ENCODE measurements around the gene EXOC3.

EXOC3 gene

DNA sequence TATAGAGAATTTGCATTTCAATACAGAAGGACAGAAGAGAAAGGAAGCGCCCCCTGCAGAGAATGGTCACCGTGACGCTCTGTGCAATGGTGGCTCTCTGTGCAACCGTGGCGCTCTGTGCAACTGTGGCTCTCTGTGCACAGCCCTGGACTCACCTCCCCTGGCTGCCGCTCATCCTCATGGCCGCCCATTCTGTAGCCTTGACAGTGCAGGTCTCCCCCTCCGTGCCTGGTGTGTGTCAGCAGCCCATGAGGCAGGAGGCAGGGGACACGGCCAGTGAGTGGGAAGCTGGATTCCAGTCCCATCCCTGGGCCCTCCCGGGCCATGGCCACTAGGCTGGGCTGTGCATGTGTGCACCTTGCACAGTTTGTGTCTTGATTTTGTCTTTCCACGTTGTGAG is 12.0 kb downstream of the EXOC3 start:
- Histone ChIP-seq H3K4me1 (ENCODE audit: insufficient read depth, insufficient read length) (peaks cover 4% of the 10 kb centered on the region), H3K9ac (ENCODE audit: insufficient read length, low read depth) (no peak overlapping the region)
- TF ChIP-seq ZNF274 (IDR thresholded peaks at IDR 0.05; ENCODE audit: low read depth, low read length), result no peak
- no peak for TF ChIP-seq YY1 (IDR thresholded peaks at IDR 0.05; ENCODE audit: insufficient read depth, insufficient read length)
- no peak for TF ChIP-seq SUZ12 (IDR thresholded peaks at IDR 0.05; ENCODE audit: extremely low read depth, insufficient read depth, insufficient read length)

GRCh38 chr5:455806-456205 is 12.8 kb downstream of the EXOC3 start:
- DNase-seq (ENCODE audit: low read depth, low spot score), result no peak
- H3K36me3 ChIP-seq (ENCODE audit: insufficient read depth, insufficient read length, low read length), result peaks cover 79% of the 10 kb centered on the region

More for the DNA sequence above, 12.0 kb downstream of the EXOC3 start:
- no peaks in the 10 kb centered on the region for H3K27me3 ChIP-seq (ENCODE audit: insufficient read depth, insufficient read length)
- H3K4me3 ChIP-seq (ENCODE audit: insufficient read length, low read depth), result no peak overlapping the region
- no peak for DNase-seq (ENCODE audit: low read depth, low spot score)
- H3K9me3 ChIP-seq (ENCODE audit: insufficient read depth, low read length), result peaks cover 13% of the 10 kb centered on the region; the same call in 1 of the 2 replicates
- peaks cover 70% of the 10 kb centered on the region for H3K36me3 ChIP-seq (ENCODE audit: insufficient read depth, insufficient read length, low read length)

DNA sequence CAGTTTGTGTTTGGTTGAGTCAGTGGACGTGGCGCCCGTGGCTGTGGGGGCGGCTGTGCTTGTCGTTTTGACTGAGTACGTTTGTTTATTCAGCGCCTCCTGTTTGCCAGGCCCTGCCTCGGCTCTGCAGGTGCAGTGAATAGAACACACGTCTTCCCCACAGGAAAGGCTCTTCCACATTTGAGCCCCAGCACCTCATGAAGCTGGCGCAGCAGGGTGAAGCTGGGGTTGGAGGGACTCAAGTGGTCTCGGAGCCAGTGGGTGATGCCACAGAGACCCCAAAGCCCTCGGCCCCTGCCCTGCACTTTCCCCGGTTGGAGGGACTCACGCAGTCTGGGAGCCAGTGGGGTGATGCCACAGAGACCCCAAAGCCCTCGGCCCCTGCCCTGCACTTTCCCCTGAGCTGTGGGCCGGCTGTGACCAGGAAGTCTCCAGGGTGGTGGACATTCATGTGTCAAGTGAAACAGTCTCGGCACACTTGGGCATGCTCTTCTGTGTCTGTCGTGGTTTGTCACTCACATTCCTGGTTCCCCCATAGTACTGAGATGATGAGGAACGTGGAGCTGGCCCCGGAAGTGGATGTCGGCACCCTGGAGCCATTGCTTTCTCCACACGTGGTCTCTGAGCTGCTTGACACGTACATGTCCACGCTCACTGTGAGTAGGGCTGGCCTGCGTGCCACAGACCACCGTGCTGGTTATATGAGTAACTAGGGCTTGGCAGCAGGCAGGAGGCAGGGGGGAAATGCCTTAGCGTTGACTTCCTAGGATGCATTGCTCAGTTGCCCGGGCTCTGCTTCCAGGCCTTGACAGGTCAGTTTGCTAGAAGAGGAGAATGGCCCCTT is 13.6 kb downstream of the EXOC3 start:
- Histone ChIP-seq H3K9ac (ENCODE audit: insufficient read length, low read depth) (no peak overlapping the region), H3K27me3 (ENCODE audit: insufficient read depth, insufficient read length) (no peaks in the 10 kb centered on the region), H3K36me3 (ENCODE audit: insufficient read depth, insufficient read length, low read length) (peaks cover 76% of the 10 kb centered on the region), H3K9me3 (ENCODE audit: insufficient read depth, low read length) (peaks cover 10% of the 10 kb centered on the region; the same call in 1 of the 2 replicates), H3K4me1 (ENCODE audit: insufficient read depth, insufficient read length) (peaks cover 4% of the 10 kb centered on the region), H3K4me3 (ENCODE audit: insufficient read length, low read depth) (no peak overlapping the region)
- no peak for DNase-seq (ENCODE audit: low read depth, low spot score)
- TF ChIP-seq YY1 (IDR thresholded peaks at IDR 0.05; ENCODE audit: insufficient read depth, insufficient read length), result no peak
- TF ChIP-seq SUZ12 (IDR thresholded peaks at IDR 0.05; ENCODE audit: extremely low read depth, insufficient read depth, insufficient read length), result no peak
- TF ChIP-seq ZNF274 (IDR thresholded peaks at IDR 0.05; ENCODE audit: low read depth, low read length), result no peak

More at GRCh38 chr5:455806-456205, 12.8 kb downstream of the EXOC3 start:
- no peak overlapping the region for H3K4me3 ChIP-seq (ENCODE audit: insufficient read length, low read depth)
- H3K9me3 ChIP-seq (ENCODE audit: insufficient read depth, low read length), result peaks cover 13% of the 10 kb centered on the region; the same call in 1 of the 2 replicates
- TF ChIP-seq ZNF274 (IDR thresholded peaks at IDR 0.05; ENCODE audit: low read depth, low read length), result no peak
- TF ChIP-seq SUZ12 (IDR thresholded peaks at IDR 0.05; ENCODE audit: extremely low read depth, insufficient read depth, insufficient read length), result no peak
- no peak for TF ChIP-seq YY1 (IDR thresholded peaks at IDR 0.05; ENCODE audit: insufficient read depth, insufficient read length)
- no peak overlapping the region for H3K9ac ChIP-seq (ENCODE audit: insufficient read length, low read depth)
- H3K4me1 ChIP-seq (ENCODE audit: insufficient read depth, insufficient read length), result peaks cover 4% of the 10 kb centered on the region
- no peaks in the 10 kb centered on the region for H3K27me3 ChIP-seq (ENCODE audit: insufficient read depth, insufficient read length)

DNA sequence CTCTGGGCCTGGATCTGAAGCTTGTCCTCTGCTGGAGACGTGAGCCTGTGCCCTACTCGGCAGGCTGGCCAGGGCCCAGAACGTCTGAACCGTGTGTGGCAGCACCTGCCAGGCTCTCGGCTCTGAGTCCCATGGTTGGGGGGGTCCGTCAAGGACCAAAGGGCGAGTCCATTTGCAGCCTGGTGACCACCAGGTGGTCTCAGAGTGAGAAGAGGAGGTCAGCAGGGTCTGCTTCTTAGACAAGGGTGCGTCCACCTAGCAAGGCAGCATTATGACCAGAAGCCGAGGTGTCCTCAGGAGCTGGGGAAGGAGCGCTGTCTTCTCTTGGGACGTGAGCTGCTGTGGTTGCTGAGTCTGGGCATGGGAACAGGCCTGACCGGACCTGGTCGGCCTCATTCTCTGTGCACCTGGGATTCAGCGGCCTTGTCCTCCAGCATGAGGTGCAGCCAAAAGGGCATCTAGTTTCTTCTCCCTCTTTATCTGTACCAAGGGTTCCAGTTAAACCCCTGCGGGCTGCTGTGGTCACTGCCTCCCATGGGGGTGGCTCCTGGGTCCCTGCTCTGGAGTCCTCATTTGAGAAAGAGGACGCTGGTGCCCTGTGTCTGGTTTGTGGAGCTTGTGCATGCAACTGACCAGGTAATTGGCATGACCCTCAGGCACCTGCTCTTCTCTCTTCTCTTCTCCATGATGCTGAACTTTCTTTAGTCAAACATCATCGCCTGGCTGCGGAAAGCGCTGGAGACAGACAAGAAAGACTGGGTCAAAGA is 14.4 kb downstream of the EXOC3 start:
- peaks cover 79% of the 10 kb centered on the region for H3K36me3 ChIP-seq (ENCODE audit: insufficient read depth, insufficient read length, low read length)
- no peak for DNase-seq (ENCODE audit: low read depth, low spot score)

GRCh38 chr5:458547-459353 is 15.8 kb downstream of the EXOC3 start:
- no peaks in the 10 kb centered on the region for H3K27me3 ChIP-seq (ENCODE audit: insufficient read depth, insufficient read length)
- H3K9ac ChIP-seq (ENCODE audit: insufficient read length, low read depth), result no peak overlapping the region
- TF ChIP-seq ZNF274 (IDR thresholded peaks at IDR 0.05; ENCODE audit: low read depth, low read length), result no peak
- no peak for TF ChIP-seq SUZ12 (IDR thresholded peaks at IDR 0.05; ENCODE audit: extremely low read depth, insufficient read depth, insufficient read length)
- TF ChIP-seq YY1 (IDR thresholded peaks at IDR 0.05; ENCODE audit: insufficient read depth, insufficient read length), result no peak
- H3K9me3 ChIP-seq (ENCODE audit: insufficient read depth, low read length), result no peaks in the 10 kb centered on the region
- peaks cover 79% of the 10 kb centered on the region for H3K36me3 ChIP-seq (ENCODE audit: insufficient read depth, insufficient read length, low read length)
- DNase-seq (ENCODE audit: low read depth, low spot score), result no peak
- H3K4me3 ChIP-seq (ENCODE audit: insufficient read length, low read depth), result no peak overlapping the region
- peaks cover 4% of the 10 kb centered on the region for H3K4me1 ChIP-seq (ENCODE audit: insufficient read depth, insufficient read length)

More for the DNA sequence above, 14.4 kb downstream of the EXOC3 start:
- TF ChIP-seq ZNF274 (IDR thresholded peaks at IDR 0.05; ENCODE audit: low read depth, low read length) (no peak), SUZ12 (IDR thresholded peaks at IDR 0.05; ENCODE audit: extremely low read depth, insufficient read depth, insufficient read length) (no peak), YY1 (IDR thresholded peaks at IDR 0.05; ENCODE audit: insufficient read depth, insufficient read length) (no peak)
- Histone ChIP-seq H3K9ac (ENCODE audit: insufficient read length, low read depth) (no peak overlapping the region), H3K9me3 (ENCODE audit: insufficient read depth, low read length) (0 out of 2 replicates have a peak, but pooled peaks cover 2% of the 10 kb centered on the region), H3K27me3 (ENCODE audit: insufficient read depth, insufficient read length) (no peaks in the 10 kb centered on the region), H3K4me1 (ENCODE audit: insufficient read depth, insufficient read length) (peaks cover 4% of the 10 kb centered on the region), H3K4me3 (ENCODE audit: insufficient read length, low read depth) (no peak overlapping the region)

DNA sequence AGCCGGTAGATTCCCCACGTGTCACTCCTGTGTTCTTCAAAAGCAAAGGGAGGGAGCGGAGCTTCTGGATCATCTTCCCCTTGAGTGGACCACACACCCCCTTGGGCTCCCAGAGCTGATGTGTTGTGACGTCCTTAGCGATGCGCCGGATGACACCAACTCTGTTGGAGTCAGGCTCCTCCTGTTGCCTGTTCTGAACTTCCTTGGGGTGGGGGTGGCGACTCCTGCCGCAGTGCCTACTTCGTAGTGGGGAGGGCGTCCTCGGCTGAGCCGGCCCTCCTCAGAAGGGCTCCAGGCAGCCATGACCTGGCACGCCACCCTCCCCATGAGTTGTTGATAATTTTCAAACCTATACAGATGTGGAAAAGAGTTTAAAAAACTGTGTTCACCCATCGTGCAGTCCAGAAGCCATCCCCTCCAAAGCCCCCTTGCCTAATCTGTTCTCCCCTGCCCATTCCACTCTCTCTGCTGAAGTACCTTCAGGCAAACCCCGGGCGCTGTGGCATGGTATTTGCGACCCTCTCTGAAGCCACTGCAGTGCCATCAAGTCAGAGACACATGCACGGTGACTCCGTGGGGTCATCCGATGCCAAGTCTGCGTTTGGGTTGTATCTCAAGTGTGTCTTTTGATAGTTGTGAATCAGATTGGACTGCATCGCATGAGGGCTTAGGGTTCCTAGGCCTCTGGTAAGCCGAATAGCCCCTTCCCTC is 16.7 kb downstream of the EXOC3 start:
- peaks cover 4% of the 10 kb centered on the region for H3K4me1 ChIP-seq (ENCODE audit: insufficient read depth, insufficient read length)
- no peak for DNase-seq (ENCODE audit: low read depth, low spot score)
- H3K36me3 ChIP-seq (ENCODE audit: insufficient read depth, insufficient read length, low read length), result peaks cover 80% of the 10 kb centered on the region
- TF ChIP-seq ZNF274 (IDR thresholded peaks at IDR 0.05; ENCODE audit: low read depth, low read length), result no peak
- H3K27me3 ChIP-seq (ENCODE audit: insufficient read depth, insufficient read length), result no peaks in the 10 kb centered on the region
- H3K9me3 ChIP-seq (ENCODE audit: insufficient read depth, low read length), result no peaks in the 10 kb centered on the region
- no peak overlapping the region for H3K9ac ChIP-seq (ENCODE audit: insufficient read length, low read depth)
- no peak overlapping the region for H3K4me3 ChIP-seq (ENCODE audit: insufficient read length, low read depth)

Data from NT2/D1 (cell line).